A549 treated with RU486 at 1 μM for 4 hours (cell line): ENCODE measurements around the gene OR2D2. TPM values are rescaled to one million over a fixed set of nuclear protein-coding genes. Genes with fewer than 3 reads are reported as not detected.

Source experiments
- total RNA-seq: library from RNA; stranded (reverse); fragments of 200-300 nt; extraction: Qiagen RNA extraction; gene quantifications from 5 replicates; pipeline ENCODE4 v1.2.3, GENCODE V29; 2022; ENCODE audit warnings: low read depth

OR2D2 gene
- not detected in 5 replicates for total RNA-seq

GRCh38 chr11:6892400-6892799 is at the start of gene OR2D2:
OR2D2 (minus strand) TSS chr11:6892500; CDS start chr11:6892500, 0 bp downstream.

DNA sequence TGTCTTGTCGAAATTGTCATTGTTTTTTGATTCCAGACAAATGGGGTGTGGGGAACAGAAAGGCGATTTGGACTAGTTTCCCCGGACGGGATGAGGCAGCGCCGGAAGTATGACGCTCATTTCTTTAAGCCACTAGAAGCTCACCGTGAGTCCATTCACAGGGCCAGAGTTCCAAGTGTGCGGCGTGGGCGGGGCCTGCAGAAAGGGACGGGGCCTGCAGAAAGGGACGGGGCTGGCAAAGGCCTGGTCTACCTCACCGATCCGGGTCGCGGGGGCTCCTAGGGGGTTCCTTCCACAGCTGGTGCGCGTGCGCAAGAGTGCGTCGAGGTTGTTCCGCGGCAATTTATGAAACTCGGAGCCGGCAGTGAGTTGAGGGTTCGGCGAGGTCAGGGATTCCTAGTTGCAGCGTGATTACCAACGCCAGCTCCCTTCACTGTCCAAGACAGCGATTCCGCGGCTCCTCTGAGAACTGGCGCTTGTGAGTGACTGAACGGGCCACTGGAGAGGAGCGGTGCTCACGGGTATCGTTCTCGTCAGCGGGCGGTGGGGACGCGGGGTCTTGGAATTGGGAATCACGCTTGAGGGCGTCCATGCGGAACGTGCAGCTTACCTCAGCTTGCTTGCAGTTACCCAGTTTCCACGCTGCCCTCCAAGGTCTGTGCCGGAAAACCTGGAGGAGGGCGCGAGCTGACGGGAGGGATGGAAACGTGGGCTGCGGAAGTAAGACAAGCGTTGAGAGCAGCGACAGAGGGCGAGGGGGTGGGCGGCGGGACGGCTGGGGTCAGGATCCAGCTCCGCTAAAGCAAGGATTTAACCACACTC is 34.1 kb upstream of the OR2D2 start, which contains the start of gene ZNF215:
TSS of gene ZNF215 (plus strand) at position 219 of the 822 bp plus-strand sequence. CDS start 5,847 bp downstream, outside the sequence.

GRCh38 chr11:6920702-6921101 is 28.4 kb upstream of the OR2D2 start, which contains the start of gene OR2D3:
OR2D3 (plus strand) TSS chr11:6921002; CDS start chr11:6921002, 0 bp downstream.

GRCh38 chr11:6876325-6876724 is 16.0 kb downstream of the OR2D2 start, which contains the start of gene OR10A4:
OR10A4 (plus strand) TSS chr11:6876625; CDS start chr11:6876648, 23 bp downstream.

GRCh38 chr11:6862961-6863360 is 29.3 kb downstream of the OR2D2 start, which contains the start of gene OR10A2:
OR10A2 (plus strand) TSS chr11:6863057; CDS start chr11:6869755, 6,698 bp downstream.

DNA sequence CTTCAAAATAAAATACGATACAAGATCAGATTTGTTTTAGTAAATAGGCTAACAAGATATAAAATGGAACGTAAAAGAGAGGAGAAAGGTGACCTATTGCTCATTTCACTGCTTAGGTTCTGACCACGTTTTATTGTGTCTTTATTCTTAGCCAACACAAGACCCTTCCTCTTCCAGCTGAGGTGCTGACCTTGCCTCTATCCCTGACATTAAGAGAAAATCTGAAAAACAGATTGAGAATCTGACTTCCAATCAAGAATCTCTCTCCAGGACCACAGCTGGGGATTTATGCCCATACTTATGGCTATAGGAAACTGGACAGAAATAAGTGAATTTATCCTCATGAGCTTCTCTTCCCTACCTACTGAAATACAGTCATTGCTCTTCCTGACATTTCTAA is 46.9 kb downstream of the OR2D2 start, which contains the start of gene OR10A5:
TSS of gene OR10A5 (plus strand) at position 301 of the 400 bp plus-strand sequence. CDS start at position 301, 0 bp downstream.

Other genes starting within 250 kb of the OR2D2 start
- 0.07 to 0.12 TPM (median 0.09 TPM) in 5 replicates for gene DCHS1, start 236.7 kb downstream of the OR2D2 start, total RNA-seq
- gene MRPL17, start 209.2 kb downstream of the OR2D2 start, total RNA-seq: 84.4 to 132 TPM (median 104 TPM) in 5 replicates
- gene OR2AG2, start 120.5 kb downstream of the OR2D2 start, total RNA-seq: not detected in 5 replicates
- not detected in 5 replicates for gene OR2AG1, start 109.5 kb downstream of the OR2D2 start, total RNA-seq
- gene OR6A2, start 92.8 kb downstream of the OR2D2 start, total RNA-seq: not detected in 5 replicates
- not detected in 5 replicates for gene OR10A5, start 46.8 kb downstream of the OR2D2 start, total RNA-seq
- not detected in 5 replicates for gene OR10A2, start 29.4 kb downstream of the OR2D2 start, total RNA-seq
- not detected in 5 replicates for gene OR10A4, start 15.9 kb downstream of the OR2D2 start, total RNA-seq
- gene OR2D3, start 28.5 kb upstream of the OR2D2 start, total RNA-seq: not detected in 5 replicates
- gene ZNF215, start 33.9 kb upstream of the OR2D2 start, total RNA-seq: 1.1 to 1.5 TPM (median 1.2 TPM) in 5 replicates
- 0.76 to 1.7 TPM (median 1.2 TPM) in 5 replicates for gene ZNF214, start 127.8 kb upstream of the OR2D2 start, total RNA-seq
- gene NLRP14, start 128.0 kb upstream of the OR2D2 start, total RNA-seq: not detected in 5 replicates
- gene RBMXL2, start 196.5 kb upstream of the OR2D2 start, total RNA-seq: not detected in 5 replicates